ENCODE results near the gene EPN2.

GRCh38 chr17:19275457-19276127 lies 38.4 kb downstream of the EPN2 start:
- TF ChIP-seq CTCF (IDR thresholded peaks at IDR 0.05) (no peak), POLR2A (IDR thresholded peaks at IDR 0.05) (no peak), POLR2AphosphoS5 (IDR thresholded peaks at IDR 0.05) (no peak)
